Skin epidermis (tissue), 12 donors: ENCODE results near the gene BMAL1.
"Not testable (repeated sequence)": the region's sequence is repeated elsewhere in the genome, so short reads cannot be mapped to it uniquely, and the experiment has no call there.

Source experiments
- H3K27ac ChIP-seq, 21 experiments: fragments of 200-600 bp; sonication (generic) in 11 of 21; one replicate each; pipeline ENCODE4 v1.5.0; 2020; ENCODE audit warnings: mild to moderate bottlenecking in 3 of 21, inconsistent platforms in 2 of 21, moderate library complexity in 2 of 21
- H3K4me3 ChIP-seq, 7 experiments: fragments of 200-600 bp; sonication (generic) in 2 of 7; one replicate each; pipeline ENCODE4 v1.5.0; 2020; ENCODE audit warnings: inconsistent platforms in 2 of 7, mild to moderate bottlenecking in 2 of 7, moderate library complexity in 1 of 7

Gene BMAL1

GRCh38 chr11:13277768-13278608, at the start of gene BMAL1:
Gene BMAL1, plus strand, starts transcription at chr11:13277790. Its CDS starts 76,519 bp downstream, at chr11:13354309.
- Histone ChIP-seq H3K27ac (peak within 1 kb of the TSS; percentile 56 to 96 (median 88)), H3K4me3 (peak within 1 kb of the TSS; percentile 59 to 99 (median 90))

- peak overlapping the region in 3 of 21 experiments; percentile 15 to 48 (median 20) for H3K27ac ChIP-seq
- no peak overlapping the region for H3K4me3 ChIP-seq
Measured at GRCh38 chr11:13228572-13228971, 49.0 kb upstream of the BMAL1 start.

GRCh38 chr11:13229136-13229535, 48.5 kb upstream of the BMAL1 start:
- Histone ChIP-seq H3K4me3 (no peak overlapping the region), H3K27ac (peak overlapping the region in 4 of 21 experiments; percentile 11 to 48 (median 18))

- Histone ChIP-seq H3K4me3 (no peak overlapping the region), H3K27ac (peak overlapping the region in 2 of 21 experiments; percentile 11 to 48)
Measured at GRCh38 chr11:13229711-13230318, 47.8 kb upstream of the BMAL1 start.

- Histone ChIP-seq H3K27ac (no peak overlapping the region), H3K4me3 (no peak overlapping the region)
Measured at GRCh38 chr11:13233173-13233745, 44.3 kb upstream of the BMAL1 start.

- H3K27ac ChIP-seq: no peak overlapping the region
- H3K4me3 ChIP-seq: no peak overlapping the region
Measured at GRCh38 chr11:13235895-13236294, 41.7 kb upstream of the BMAL1 start.

GRCh38 chr11:13236626-13237025, 41.0 kb upstream of the BMAL1 start:
- H3K4me3 ChIP-seq: no peak overlapping the region
- H3K27ac ChIP-seq: no peak overlapping the region

- H3K27ac ChIP-seq: no peak overlapping the region
- no peak overlapping the region for H3K4me3 ChIP-seq
Measured at GRCh38 chr11:13237761-13238160, 39.8 kb upstream of the BMAL1 start.

- H3K4me3 ChIP-seq: no peak overlapping the region
- no peak overlapping the region for H3K27ac ChIP-seq
Measured at GRCh38 chr11:13238879-13239514, 38.6 kb upstream of the BMAL1 start.

- Histone ChIP-seq H3K27ac (no peak overlapping the region), H3K4me3 (no peak overlapping the region)
Measured at GRCh38 chr11:13242564-13242963, 35.0 kb upstream of the BMAL1 start.

GRCh38 chr11:13247606-13248296, 29.8 kb upstream of the BMAL1 start:
- Histone ChIP-seq H3K4me3 (no peak overlapping the region), H3K27ac (no peak overlapping the region)

- Histone ChIP-seq H3K27ac (no peak overlapping the region), H3K4me3 (no peak overlapping the region)
Measured at GRCh38 chr11:13249177-13249576, 28.4 kb upstream of the BMAL1 start.

GRCh38 chr11:13249992-13250391, 27.6 kb upstream of the BMAL1 start:
- no peak overlapping the region for H3K4me3 ChIP-seq
- no peak overlapping the region for H3K27ac ChIP-seq

- Histone ChIP-seq H3K27ac (no peak overlapping the region), H3K4me3 (no peak overlapping the region)
Measured at GRCh38 chr11:13251966-13252365, 25.6 kb upstream of the BMAL1 start.

GRCh38 chr11:13252438-13252837, 25.2 kb upstream of the BMAL1 start:
- Histone ChIP-seq H3K27ac (no peak overlapping the region), H3K4me3 (no peak overlapping the region)

GRCh38 chr11:13256216-13256615, 21.4 kb upstream of the BMAL1 start:
- Histone ChIP-seq H3K4me3 (no peak overlapping the region), H3K27ac (no peak overlapping the region)

GRCh38 chr11:13258061-13258460, 19.5 kb upstream of the BMAL1 start:
- not testable (repeated sequence) for H3K27ac ChIP-seq, H3K4me3 ChIP-seq

GRCh38 chr11:13258855-13259254, 18.7 kb upstream of the BMAL1 start:
- Histone ChIP-seq H3K4me3 (no peak overlapping the region), H3K27ac (no peak overlapping the region)

GRCh38 chr11:13259374-13259773, 18.2 kb upstream of the BMAL1 start:
- Histone ChIP-seq H3K4me3 (no peak overlapping the region), H3K27ac (peak overlapping the region in 4 of 21 experiments; percentile 11 to 77 (median 65))
